SU-DHL-6 (cell line): Measurements from ENCODE around the gene TMEM40.

Experiments
- H2AFZ ChIP-seq: fragments of 200-600 bp; sonication (generic); 2 replicates; pipeline ENCODE4 v1.6.1; 2014; ENCODE audit warnings: low read depth, mild to moderate bottlenecking, moderate library complexity, mixed read lengths, antibody characterized with exemption, low read length; ENCODE audit not compliant: severe bottlenecking
- H3F3A ChIP-seq: fragments of 200-600 bp; shearing (Covaris generic); 2 replicates; pipeline ENCODE4 v1.6.0; 2016; ENCODE audit warnings: antibody characterized with exemption, mild to moderate bottlenecking; ENCODE audit not compliant: insufficient read depth
- H3K27ac ChIP-seq: fragments of 200-600 bp; sonication (generic); 2 replicates; pipeline ENCODE4 v1.5.1; 2016; ENCODE audit warnings: low read depth, mild to moderate bottlenecking, low read length, moderate library complexity, mixed read lengths
- H3K27me3 ChIP-seq: fragments of 200-600 bp; sonication (generic), shearing (Covaris generic); 2 replicates; pipeline ENCODE4 v1.6.0; 2014; ENCODE audit warnings: mild to moderate bottlenecking, low read length
- H3K36me3 ChIP-seq: fragments of 200-600 bp; sonication (generic); 2 replicates; pipeline ENCODE4 v1.6.1; 2014; ENCODE audit warnings: mild to moderate bottlenecking, low read length, mixed read lengths
- H3K4me2 ChIP-seq: fragments of 300-600, 200-600 bp; shearing (Covaris generic), sonication (generic); 2 replicates; pipeline ENCODE4 v1.6.0; 2014; ENCODE audit warnings: low read length, low read depth, mild to moderate bottlenecking; ENCODE audit not compliant: poor library complexity, severe bottlenecking
- H3K4me3 ChIP-seq: fragments of 200-600 bp; sonication (generic); 2 replicates; pipeline ENCODE4 v1.5.1; 2014; ENCODE audit warnings: antibody characterized with exemption, low read length, mild to moderate bottlenecking, mixed read lengths; ENCODE audit not compliant: insufficient read depth, poor library complexity, severe bottlenecking
- H3K79me2 ChIP-seq: fragments of 200-600 bp; sonication (generic); 2 replicates; pipeline ENCODE4 v1.6.1; 2014; ENCODE audit warnings: mild to moderate bottlenecking, low read length, moderate library complexity; ENCODE audit not compliant: insufficient read depth
- H3K9ac ChIP-seq: fragments of 200-600 bp; sonication (generic); 2 replicates; pipeline ENCODE4 v1.7.0; 2014; ENCODE audit warnings: mild to moderate bottlenecking, low read length
- H3K9me2 ChIP-seq: fragments of 200-600 bp; sonication (generic); replicated peaks from 2 replicates; pipeline ENCODE4 v1.6.1; 2014; ENCODE audit warnings: low read length; ENCODE audit not compliant: insufficient read depth
- H3K9me3 ChIP-seq: fragments of 200-600 bp; sonication (generic); 2 replicates; pipeline ENCODE4 v1.6.1; 2014; ENCODE audit warnings: low read length, mixed read lengths; ENCODE audit not compliant: insufficient read depth
- H4K20me1 ChIP-seq: fragments of 200-600 bp; sonication (generic); 2 replicates; pipeline ENCODE4 v1.6.1; 2014; ENCODE audit warnings: low read depth, mild to moderate bottlenecking, antibody characterized with exemption, low read length, moderate library complexity, mixed read lengths
- CTCF ChIP-seq: fragments of 200-600 bp; sonication (generic); IDR thresholded peaks from one replicate; pipeline ENCODE4 v1.5.1; 2017; ENCODE audit warnings: antibody characterized with exemption, mild to moderate bottlenecking, low read length, moderate library complexity; ENCODE audit not compliant: insufficient read depth, poor library complexity, severe bottlenecking
- EZH2phosphoT487 ChIP-seq: fragments of 200-600 bp; sonication (generic), shearing (Covaris generic); conservative IDR thresholded peaks from 2 replicates; pipeline ENCODE4 v1.6.1; 2018; ENCODE audit warnings: mild to moderate bottlenecking, antibody characterized with exemption, low read length, moderate library complexity, mixed read lengths

The TMEM40 gene

GRCh38 chr3:12689997-12690711, 68.9 kb downstream of the TMEM40 start:
- Histone ChIP-seq H3K36me3 (no peaks in the 10 kb centered on the region), H2AFZ (no peak overlapping the region), H3K9me3 (no peaks in the 10 kb centered on the region), H3K9me2 (no peaks in the 10 kb centered on the region), H3K9ac (no peak overlapping the region), H3K4me2 (no peak overlapping the region), H3K27ac (no peak overlapping the region), H3K4me3 (no peak overlapping the region), H3K27me3 (no peaks in the 10 kb centered on the region), H3F3A (no peaks in the 10 kb centered on the region), H4K20me1 (no peaks in the 10 kb centered on the region), H3K79me2 (no peaks in the 10 kb centered on the region)
- TF ChIP-seq EZH2phosphoT487 (no peak), CTCF (no peak)

DNA sequence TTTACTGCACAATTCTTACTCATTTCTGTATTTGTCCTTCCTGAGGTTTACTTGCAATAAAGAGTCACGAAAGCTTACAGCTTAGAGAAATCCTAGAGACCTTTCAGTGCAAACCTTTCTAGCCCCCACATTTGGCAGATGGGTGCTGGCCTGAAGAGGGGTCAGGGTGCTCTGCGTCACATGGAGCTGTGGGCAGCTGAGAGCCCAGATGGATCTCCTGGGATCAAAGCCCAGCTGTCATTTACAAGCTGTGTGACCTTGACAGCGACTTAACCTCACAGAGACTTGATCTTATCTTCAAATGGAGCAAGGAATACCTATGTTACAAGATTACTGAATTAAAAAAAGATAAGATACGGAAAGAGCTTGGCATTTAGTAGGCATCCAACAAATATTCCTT, 71.1 kb downstream of the TMEM40 start:
- Histone ChIP-seq H3K9me2 (no peaks in the 10 kb centered on the region), H3K36me3 (no peaks in the 10 kb centered on the region), H2AFZ (no peak overlapping the region), H3K9me3 (no peaks in the 10 kb centered on the region), H4K20me1 (no peaks in the 10 kb centered on the region), H3K27ac (no peak overlapping the region), H3K27me3 (no peaks in the 10 kb centered on the region), H3K79me2 (no peaks in the 10 kb centered on the region), H3F3A (no peaks in the 10 kb centered on the region), H3K9ac (no peak overlapping the region), H3K4me3 (no peak overlapping the region), H3K4me2 (no peak overlapping the region)
- TF ChIP-seq CTCF (no peak), EZH2phosphoT487 (no peak)

GRCh38 chr3:12686096-12686495, 73.0 kb downstream of the TMEM40 start:
- Histone ChIP-seq H3F3A (no peaks in the 10 kb centered on the region), H3K9me3 (no peaks in the 10 kb centered on the region), H3K4me3 (no peak overlapping the region), H3K79me2 (no peaks in the 10 kb centered on the region), H3K27ac (no peak overlapping the region), H3K4me2 (no peak overlapping the region), H2AFZ (no peak overlapping the region), H3K36me3 (no peaks in the 10 kb centered on the region), H3K27me3 (no peaks in the 10 kb centered on the region), H3K9ac (no peak overlapping the region), H4K20me1 (no peaks in the 10 kb centered on the region), H3K9me2 (no peaks in the 10 kb centered on the region)
- TF ChIP-seq CTCF (no peak), EZH2phosphoT487 (no peak)
